Measurements from ENCODE around the gene ENTHD1. TPM values are rescaled to one million over a fixed set of nuclear protein-coding genes. Genes with fewer than 3 reads are reported as not detected.
A peak's percentile ranks its signal among the peaks of the same experiment; 100 is the strongest.

Gene ENTHD1
- total RNA-seq, 2 experiments from 2014 or later = 0.47 TPM; not detected in 1

DNA sequence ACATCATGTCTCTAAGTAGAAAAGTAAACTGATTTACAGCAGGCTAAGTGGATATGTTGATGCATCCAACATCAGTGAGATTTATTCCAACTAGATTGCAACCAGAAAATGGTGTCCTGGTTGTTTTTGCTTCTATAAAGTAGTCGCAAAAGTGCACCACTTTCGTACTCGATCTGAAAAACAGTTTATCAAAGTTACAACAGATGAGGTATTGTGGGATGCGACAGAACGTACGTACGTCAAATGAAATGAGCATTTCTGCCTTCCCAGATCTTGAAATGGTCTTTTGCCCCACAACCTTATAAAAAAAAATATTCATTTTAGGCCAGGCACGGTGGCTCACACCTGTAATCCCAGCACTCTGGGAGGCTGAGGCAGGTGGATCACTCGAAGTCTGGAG lies 21.0 kb upstream of the ENTHD1 start:
- TF ChIP-seq, protein P1, sequence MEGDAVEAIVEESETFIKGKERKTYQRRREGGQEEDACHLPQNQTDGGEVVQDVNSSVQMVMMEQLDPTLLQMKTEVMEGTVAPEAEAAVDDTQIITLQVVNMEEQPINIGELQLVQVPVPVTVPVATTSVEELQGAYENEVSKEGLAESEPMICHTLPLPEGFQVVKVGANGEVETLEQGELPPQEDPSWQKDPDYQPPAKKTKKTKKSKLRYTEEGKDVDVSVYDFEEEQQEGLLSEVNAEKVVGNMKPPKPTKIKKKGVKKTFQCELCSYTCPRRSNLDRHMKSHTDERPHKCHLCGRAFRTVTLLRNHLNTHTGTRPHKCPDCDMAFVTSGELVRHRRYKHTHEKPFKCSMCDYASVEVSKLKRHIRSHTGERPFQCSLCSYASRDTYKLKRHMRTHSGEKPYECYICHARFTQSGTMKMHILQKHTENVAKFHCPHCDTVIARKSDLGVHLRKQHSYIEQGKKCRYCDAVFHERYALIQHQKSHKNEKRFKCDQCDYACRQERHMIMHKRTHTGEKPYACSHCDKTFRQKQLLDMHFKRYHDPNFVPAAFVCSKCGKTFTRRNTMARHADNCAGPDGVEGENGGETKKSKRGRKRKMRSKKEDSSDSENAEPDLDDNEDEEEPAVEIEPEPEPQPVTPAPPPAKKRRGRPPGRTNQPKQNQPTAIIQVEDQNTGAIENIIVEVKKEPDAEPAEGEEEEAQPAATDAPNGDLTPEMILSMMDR (IDR thresholded peaks at IDR 0.05) = no peak
- Mint-ChIP-seq H3K27ac (no peak overlapping the region), H3K9me3 (no peaks in the 10 kb centered on the region), H3K4me3 (peak overlapping the region; percentile 97), H3K27me3 (no peaks in the 10 kb centered on the region), H3K36me3 (ENCODE audit: low read depth) (peaks cover 67% of the 10 kb centered on the region), H3K4me1 (ENCODE audit: low read depth) (peaks cover 95% of the 10 kb centered on the region)
- ChIA-PET POLR2A (interaction anchor here (0.6 to 17.2 kb wide), 5 partner anchors 9 to 332 kb away, joined by 3 to 393 read pairs (median 3); no protein-coding TSS in a partner anchor), CTCF (interaction anchor here (0.7 to 1.0 kb wide), 2 partner anchors 32 to 169 kb away, joined by 3 read pairs; no protein-coding TSS in a partner anchor)
- Histone ChIP-seq H3K9me3 (ENCODE audit: control insufficient read depth in 1 of 2, insufficient read depth in 1 of 2, low read length in 2 of 2) (no peaks in the 10 kb centered on the region), H3K4me1 (ENCODE audit: insufficient read depth, low read length) (peaks cover 83% of the 10 kb centered on the region), H3K27me3 (ENCODE audit: control insufficient read depth in 1 of 2, insufficient read depth in 2 of 2, low read length in 2 of 2) (no peaks in the 10 kb centered on the region), H3K27ac (ENCODE audit: low read depth in 1 of 2, low read length in 2 of 2) (no peak overlapping the region), H3K4me3 (ENCODE audit: low read length) (no peak overlapping the region), H3K36me3 (ENCODE audit: insufficient read depth, low read length) (peaks cover 15% of the 10 kb centered on the region)
- intact Hi-C loops (cut with DNase I, micrococcal nuclease) = loop anchor here in 1 of 2 experiments (2.0 kb wide), 1 partner anchor 18 kb away; no protein-coding TSS in a partner anchor
- no peak for ATAC-seq (ENCODE audit: poor library complexity)
- no peak for DNase-seq

DNA sequence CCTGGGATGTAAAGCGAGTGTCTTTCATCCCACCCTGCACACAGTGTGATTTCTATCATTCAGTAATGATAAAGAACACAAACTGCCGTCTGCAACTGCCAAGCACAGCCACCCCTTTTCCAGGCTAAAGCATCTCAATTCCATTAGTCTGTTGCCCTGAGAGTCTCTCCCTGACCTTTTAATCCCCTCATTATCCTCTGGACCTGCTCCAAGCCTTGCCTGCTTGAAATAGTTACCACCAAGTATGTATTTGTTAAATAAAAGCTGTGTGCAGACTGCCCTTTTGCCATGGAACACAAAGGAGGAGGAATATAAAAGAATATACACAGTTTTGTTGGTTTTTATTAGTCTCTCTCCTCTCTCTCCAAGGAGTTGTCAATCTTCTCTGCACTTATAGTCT lies 20.3 kb upstream of the ENTHD1 start:
- no peaks in the 10 kb centered on the region for H3K27me3 Mint-ChIP-seq
- DNase-seq (no peak), ATAC-seq (ENCODE audit: poor library complexity) (no peak)
- peaks cover 70% of the 10 kb centered on the region for H3K36me3 Mint-ChIP-seq (ENCODE audit: low read depth)
- Histone ChIP-seq H3K9me3 (ENCODE audit: control insufficient read depth in 1 of 2, insufficient read depth in 1 of 2, low read length in 2 of 2) (no peaks in the 10 kb centered on the region), H3K27me3 (ENCODE audit: control insufficient read depth in 1 of 2, insufficient read depth in 2 of 2, low read length in 2 of 2) (no peaks in the 10 kb centered on the region), H3K27ac (ENCODE audit: low read depth in 1 of 2, low read length in 2 of 2) (peak overlapping the region; percentile 6 to 11), H3K4me3 (ENCODE audit: low read length) (peak overlapping the region; percentile 13), H3K36me3 (ENCODE audit: insufficient read depth, low read length) (peaks cover 18% of the 10 kb centered on the region), H3K4me1 (ENCODE audit: insufficient read depth, low read length) (peaks cover 82% of the 10 kb centered on the region)
- ChIA-PET CTCF (interaction anchor here (1.0 kb wide), 1 partner anchor 32 kb away, joined by 3 read pairs; no protein-coding TSS in a partner anchor), POLR2A (interaction anchor here (0.8 to 17.2 kb wide), 3 partner anchors 14 to 131 kb away, joined by 3 to 393 read pairs (median 3); no protein-coding TSS in a partner anchor)
- H3K4me1 Mint-ChIP-seq (ENCODE audit: low read depth) = peaks cover 97% of the 10 kb centered on the region
- TF ChIP-seq, protein P1 (IDR thresholded peaks at IDR 0.05) = no peak
- H3K27ac Mint-ChIP-seq = no peak overlapping the region
- H3K9me3 Mint-ChIP-seq = no peaks in the 10 kb centered on the region
- peak overlapping the region; percentile 97 for H3K4me3 Mint-ChIP-seq
- intact Hi-C loops (cut with DNase I, micrococcal nuclease) = loop anchor here in 1 of 2 experiments (2.0 kb wide), 1 partner anchor 19 kb away; no protein-coding TSS in a partner anchor

DNA sequence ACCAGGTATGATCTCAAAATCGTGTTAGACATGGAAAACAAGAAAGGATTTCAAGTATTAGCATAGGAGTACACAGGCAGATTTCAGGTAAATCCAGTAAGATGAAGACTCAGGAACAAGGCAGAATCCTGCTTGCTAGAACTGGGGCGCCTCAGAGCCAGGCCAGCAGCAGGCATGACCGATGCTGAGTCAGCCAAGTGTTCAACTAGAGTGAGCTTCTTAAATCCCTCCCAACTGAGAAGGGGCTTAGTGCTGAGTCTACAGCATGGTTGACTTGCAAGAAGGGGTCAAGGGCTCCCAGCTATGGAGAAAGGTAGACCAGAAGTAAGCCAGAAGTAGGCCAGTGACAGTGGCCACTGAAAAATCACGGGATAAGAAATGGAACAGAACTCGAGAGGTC lies 19.8 kb upstream of the ENTHD1 start:
- peak overlapping the region in 1 of 2 donors; percentile 6 for H3K27ac ChIP-seq (ENCODE audit: low read depth in 1 of 2, low read length in 2 of 2)
- H3K36me3 Mint-ChIP-seq (ENCODE audit: low read depth) = peaks cover 75% of the 10 kb centered on the region
- no peaks in the 10 kb centered on the region for H3K9me3 ChIP-seq (ENCODE audit: control insufficient read depth in 1 of 2, insufficient read depth in 1 of 2, low read length in 2 of 2)
- no peak overlapping the region for H3K27ac Mint-ChIP-seq
- ChIA-PET POLR2A (interaction anchor here (1.0 to 17.2 kb wide), 3 partner anchors 9 to 29 kb away, joined by 3 to 393 read pairs (median 7); no protein-coding TSS in a partner anchor), CTCF (interaction anchor here (1.0 kb wide), 1 partner anchor 33 kb away, joined by 3 read pairs; no protein-coding TSS in a partner anchor)
- H3K4me3 ChIP-seq (ENCODE audit: low read length) = peak overlapping the region; percentile 13
- H3K4me1 Mint-ChIP-seq (ENCODE audit: low read depth) = peaks cover 97% of the 10 kb centered on the region
- H3K27me3 ChIP-seq (ENCODE audit: control insufficient read depth in 1 of 2, insufficient read depth in 2 of 2, low read length in 2 of 2) = no peaks in the 10 kb centered on the region
- TF ChIP-seq, protein P1 (IDR thresholded peaks at IDR 0.05) = no peak
- peaks cover 84% of the 10 kb centered on the region for H3K4me1 ChIP-seq (ENCODE audit: insufficient read depth, low read length)
- no peak for ATAC-seq (ENCODE audit: poor library complexity)
- DNase-seq = peak in 1 of 14 experiments; percentile 42
- intact Hi-C loops (cut with DNase I, micrococcal nuclease) = no loop called here
- H3K27me3 Mint-ChIP-seq = no peaks in the 10 kb centered on the region
- H3K4me3 Mint-ChIP-seq = peak overlapping the region; percentile 97
- peaks cover 17% of the 10 kb centered on the region for H3K36me3 ChIP-seq (ENCODE audit: insufficient read depth, low read length)
- H3K9me3 Mint-ChIP-seq = no peaks in the 10 kb centered on the region

Measured in CD4-positive, alpha-beta T cell (primary cell).